ENCODE data around the gene PTGIS. TPM values are rescaled to one million over a fixed set of nuclear protein-coding genes. Genes with fewer than 3 reads are reported as not detected.

PTGIS gene
- total RNA-seq, 1 experiment from 2014 or later, result 20.0 TPM

DNA sequence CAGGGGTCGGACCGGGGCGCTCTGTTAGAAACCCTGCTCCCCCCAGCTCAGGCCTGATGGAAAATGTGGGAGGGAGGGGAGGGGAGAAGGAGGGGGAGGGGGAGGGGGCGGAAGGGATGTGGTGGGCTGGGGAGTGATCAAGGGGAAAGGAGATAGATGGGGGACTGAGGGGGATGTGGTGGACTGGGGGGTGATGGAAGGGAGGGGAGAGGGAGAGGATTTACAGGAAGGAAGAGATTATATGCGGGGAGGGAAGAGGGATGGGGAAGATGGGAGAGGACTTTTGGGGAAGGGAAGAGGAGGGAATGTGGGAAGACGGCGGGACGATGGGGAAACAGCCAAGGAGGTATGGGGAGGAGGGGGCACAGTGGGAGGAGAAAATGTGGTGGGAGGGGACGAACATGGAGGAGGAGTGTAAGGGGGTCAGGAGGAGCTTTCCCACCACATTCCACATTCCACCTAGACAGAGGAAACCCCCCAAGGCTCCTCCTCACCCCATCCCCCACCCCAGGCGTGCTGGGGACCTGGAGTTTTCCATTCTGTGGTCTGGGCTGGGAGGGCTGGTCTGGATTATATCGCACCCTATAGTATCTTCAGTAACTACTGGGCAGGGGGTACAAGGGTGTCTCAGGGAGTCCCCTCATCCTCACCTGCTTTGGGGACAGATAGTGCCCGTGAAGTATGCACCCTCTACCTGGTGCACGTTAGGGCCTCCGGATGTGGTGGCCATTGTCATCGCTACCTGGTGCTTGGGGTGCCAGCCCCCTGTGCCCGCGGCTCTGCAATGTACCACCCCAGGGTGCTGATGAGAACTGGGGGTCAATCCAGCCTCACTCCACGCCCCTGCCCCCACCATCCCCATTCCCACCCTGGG lies 578 bp upstream of the PTGIS start:
- Mint-ChIP-seq H3K4me3 (peak overlapping the region; percentile 64 to 90), H3K27me3 (ENCODE audit: low read depth) (peaks cover 2% of the 10 kb centered on the region), H3K4me1 (peaks cover 31 to 62% of the 10 kb centered on the region in 2 experiments), H3K36me3 (ENCODE audit: insufficient read depth in 1 of 3, low read depth in 3 of 3) (peaks cover 0 to 5% (median 3%) of the 10 kb centered on the region in 3 experiments), H3K9me3 (no peaks in the 10 kb centered on the region), H3K27ac (peak overlapping the region; percentile 83 to 98 (median 94); a peak in 5 of 7 replicates)
- peaks cover 11% of the 10 kb centered on the region for H3K23me2 ChIP-seq (ENCODE audit: insufficient read length, low read depth, low read length, poor library complexity, severe bottlenecking)
- H2BK5ac ChIP-seq (ENCODE audit: insufficient read length, low read length), result no peak overlapping the region
- H3K4me1 ChIP-seq (ENCODE audit: insufficient read depth, low read length), result peaks cover 5% of the 10 kb centered on the region
- H3K27ac ChIP-seq (ENCODE audit: insufficient read length, low read depth, low read length), result peak overlapping the region; percentile 34
- no peak overlapping the region for H3K56ac ChIP-seq (ENCODE audit: insufficient read length, low read depth, low read length)
- peak; percentile 90 for DNase-seq
- no peak overlapping the region for H2AK5ac ChIP-seq (ENCODE audit: insufficient read length, low read length)
- H4K91ac ChIP-seq (ENCODE audit: insufficient read length, low read depth, low read length), result peak overlapping the region; percentile 4
- H3K79me2 ChIP-seq (ENCODE audit: insufficient read depth, low read length), result no peaks in the 10 kb centered on the region
- H4K20me1 ChIP-seq (ENCODE audit: control insufficient read depth, insufficient read depth, insufficient read length), result no peaks in the 10 kb centered on the region
- H4K5ac ChIP-seq (ENCODE audit: insufficient read length, low read depth, low read length), result no peak overlapping the region
- peak overlapping the region; percentile 76 for H3K14ac ChIP-seq (ENCODE audit: insufficient read depth, low read length)
- no peaks in the 10 kb centered on the region for H3K79me1 ChIP-seq (ENCODE audit: insufficient read depth, low read depth, low read length, poor library complexity, severe bottlenecking)
- no peaks in the 10 kb centered on the region for H3K27me3 ChIP-seq (ENCODE audit: insufficient read depth, low read length)
- no CpG with 5 or more reads among the region's 18 CpGs for WGBS (ENCODE audit: extremely low coverage, insufficient read length, low lambda C conversion rate)
- H3K9ac ChIP-seq (ENCODE audit: extremely low read depth, insufficient read length, low read length), result peak overlapping the region; percentile 40
- no peak overlapping the region for H3K4ac ChIP-seq (ENCODE audit: low read depth, low read length)
- H3K18ac ChIP-seq (ENCODE audit: insufficient read length, low read depth, low read length), result peak overlapping the region; percentile 76
- no peak overlapping the region for H3T11ph ChIP-seq (ENCODE audit: low read length)
- no peak overlapping the region for H2BK120ac ChIP-seq (ENCODE audit: low read depth, low read length, poor library complexity, severe bottlenecking)
- H2BK12ac ChIP-seq (ENCODE audit: insufficient read length, low read depth, low read length), result peak overlapping the region; percentile 71
- no peak overlapping the region for H2BK15ac ChIP-seq (ENCODE audit: low read depth, low read length)
- peak overlapping the region; percentile 73 for H3K4me2 ChIP-seq (ENCODE audit: insufficient read depth, insufficient read length, low read length)
- H3K23ac ChIP-seq (ENCODE audit: insufficient read length, low read depth, low read length), result no peak overlapping the region
- no peaks in the 10 kb centered on the region for H3K9me3 ChIP-seq (ENCODE audit: control insufficient read depth, low read depth, low read length)
- TF ChIP-seq, protein P1, sequence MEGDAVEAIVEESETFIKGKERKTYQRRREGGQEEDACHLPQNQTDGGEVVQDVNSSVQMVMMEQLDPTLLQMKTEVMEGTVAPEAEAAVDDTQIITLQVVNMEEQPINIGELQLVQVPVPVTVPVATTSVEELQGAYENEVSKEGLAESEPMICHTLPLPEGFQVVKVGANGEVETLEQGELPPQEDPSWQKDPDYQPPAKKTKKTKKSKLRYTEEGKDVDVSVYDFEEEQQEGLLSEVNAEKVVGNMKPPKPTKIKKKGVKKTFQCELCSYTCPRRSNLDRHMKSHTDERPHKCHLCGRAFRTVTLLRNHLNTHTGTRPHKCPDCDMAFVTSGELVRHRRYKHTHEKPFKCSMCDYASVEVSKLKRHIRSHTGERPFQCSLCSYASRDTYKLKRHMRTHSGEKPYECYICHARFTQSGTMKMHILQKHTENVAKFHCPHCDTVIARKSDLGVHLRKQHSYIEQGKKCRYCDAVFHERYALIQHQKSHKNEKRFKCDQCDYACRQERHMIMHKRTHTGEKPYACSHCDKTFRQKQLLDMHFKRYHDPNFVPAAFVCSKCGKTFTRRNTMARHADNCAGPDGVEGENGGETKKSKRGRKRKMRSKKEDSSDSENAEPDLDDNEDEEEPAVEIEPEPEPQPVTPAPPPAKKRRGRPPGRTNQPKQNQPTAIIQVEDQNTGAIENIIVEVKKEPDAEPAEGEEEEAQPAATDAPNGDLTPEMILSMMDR (conservative IDR thresholded peaks at IDR 0.05), result no peak
- H2AFZ ChIP-seq (ENCODE audit: low read length), result no peak overlapping the region
- no peak overlapping the region for H2BK20ac ChIP-seq (ENCODE audit: low read depth, low read length, poor library complexity, severe bottlenecking)
- H4K8ac ChIP-seq (replicated peaks; ENCODE audit: insufficient read length, low read depth, low read length), result no peak overlapping the region

Measured in H9 (cell line).